Stimulated activated CD4-positive, alpha-beta T cell treated with anti-CD3 and anti-CD28 coated beads, Interleukin-4, amount 100 ng/mL, for 48 hours (primary cell): ENCODE results near the gene TGDS.
A peak's percentile ranks its signal among the peaks of the same experiment; 100 is the strongest.
"Not testable (repeated sequence)": the region's sequence is repeated elsewhere in the genome, so short reads cannot be mapped to it uniquely, and the experiment has no call there.

Experiments
- DNase-seq, 2 donors: peaks; one replicate each; pipeline ENCODE4 v3.0.0-alpha.2; 2020; ENCODE audit warnings: low read depth in 2 of 2

The TGDS gene, protein sequence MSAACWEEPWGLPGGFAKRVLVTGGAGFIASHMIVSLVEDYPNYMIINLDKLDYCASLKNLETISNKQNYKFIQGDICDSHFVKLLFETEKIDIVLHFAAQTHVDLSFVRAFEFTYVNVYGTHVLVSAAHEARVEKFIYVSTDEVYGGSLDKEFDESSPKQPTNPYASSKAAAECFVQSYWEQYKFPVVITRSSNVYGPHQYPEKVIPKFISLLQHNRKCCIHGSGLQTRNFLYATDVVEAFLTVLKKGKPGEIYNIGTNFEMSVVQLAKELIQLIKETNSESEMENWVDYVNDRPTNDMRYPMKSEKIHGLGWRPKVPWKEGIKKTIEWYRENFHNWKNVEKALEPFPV

DNA sequence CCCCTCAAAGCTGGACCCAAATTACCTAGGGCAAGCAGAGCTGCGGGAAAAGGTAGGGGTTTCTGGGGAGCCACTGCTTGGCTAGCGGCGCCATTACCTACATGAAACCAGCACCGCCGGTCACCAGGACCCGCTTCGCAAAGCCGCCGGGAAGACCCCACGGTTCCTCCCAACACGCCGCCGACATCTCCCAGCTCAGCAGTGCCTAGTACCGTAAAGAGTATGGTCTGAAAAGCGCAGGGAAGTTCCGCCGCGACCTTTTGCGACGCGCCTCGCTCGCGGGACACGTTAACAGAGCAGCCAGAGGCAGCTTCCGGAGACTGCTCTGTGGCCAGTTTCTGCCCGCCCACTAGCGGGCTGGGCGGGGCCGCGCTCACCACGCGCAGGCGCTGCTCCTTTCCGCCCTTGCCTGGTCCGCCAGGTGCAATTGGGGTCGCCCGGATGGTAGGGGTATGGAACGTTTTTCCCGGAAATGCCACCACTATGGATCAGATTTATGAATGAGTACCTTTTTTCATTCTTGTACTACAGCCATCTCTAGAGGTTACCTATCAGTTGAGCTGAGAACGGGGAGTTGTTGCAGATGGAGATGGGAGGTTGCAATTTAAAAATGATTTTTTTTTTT lies at the start of gene TGDS:
TSS of gene TGDS (minus strand) at position 203 of the 625 bp plus-strand sequence. CDS start at position 187, 16 bp downstream.
- peak; percentile 74 to 87 for DNase-seq

DNA sequence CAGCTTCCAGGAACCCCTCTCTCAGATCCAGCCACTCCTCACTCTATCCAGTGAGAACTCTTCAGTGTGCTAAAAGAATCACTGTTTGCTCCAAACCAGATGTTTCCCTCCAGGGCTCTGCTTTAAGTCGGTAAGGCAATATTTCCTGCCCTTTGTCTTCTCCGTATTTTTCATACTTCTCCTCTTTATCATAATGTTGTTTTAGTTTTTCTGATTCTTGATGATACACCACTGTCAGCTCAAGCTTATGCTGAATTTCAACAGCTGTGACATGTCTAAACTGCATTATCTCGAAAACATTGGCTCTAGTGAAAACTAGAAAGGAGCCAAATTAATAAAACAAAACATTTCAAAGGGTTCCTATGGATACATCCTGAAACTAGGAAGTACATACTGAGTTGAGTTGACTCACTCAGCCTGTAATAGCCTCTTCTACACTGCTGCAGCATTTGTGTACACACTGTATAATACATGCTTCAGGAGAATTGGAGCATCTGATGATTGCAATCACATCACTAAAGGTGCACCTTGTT lies 45.5 kb upstream of the TGDS start:
- DNase-seq: no peak

DNA sequence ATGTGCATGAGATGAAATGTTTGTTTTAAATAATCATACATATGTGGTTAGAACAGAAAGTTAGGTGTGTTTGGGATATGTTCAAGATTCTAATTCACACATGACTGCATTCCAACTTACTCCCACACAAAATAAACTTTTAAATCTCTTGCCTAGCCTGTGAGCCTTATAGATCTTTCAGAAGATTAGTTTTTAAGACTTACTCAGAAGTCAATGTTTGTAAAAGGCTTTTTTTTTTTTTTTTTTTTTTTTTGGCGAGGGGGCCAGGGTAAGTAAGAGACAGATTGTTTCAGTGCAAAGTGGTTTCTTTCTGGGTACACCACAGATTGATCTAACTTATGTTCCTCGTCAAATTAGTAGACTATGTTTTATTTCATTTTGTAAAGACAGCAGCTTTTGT lies 44.8 kb upstream of the TGDS start:
- DNase-seq: no peak

DNA sequence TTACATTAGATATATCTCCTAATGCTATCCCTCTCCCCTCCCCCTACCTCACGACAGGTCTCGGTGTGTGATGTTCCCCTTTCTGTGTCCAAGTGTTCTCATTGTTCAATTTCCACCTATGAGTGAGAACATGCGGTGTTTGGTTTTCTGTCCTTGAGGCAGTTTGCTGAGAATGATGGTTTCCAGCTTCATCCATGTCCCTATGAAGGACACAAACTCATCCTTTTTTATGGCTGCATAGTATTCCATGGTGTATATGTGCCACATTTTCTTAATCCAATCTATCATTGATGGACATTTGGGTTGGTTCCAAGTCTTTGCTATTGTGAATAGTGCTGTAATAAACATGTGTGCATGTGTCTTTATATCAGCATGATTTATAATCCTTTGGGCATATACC lies 41.7 kb upstream of the TGDS start:
- DNase-seq: not testable (repeated sequence)

DNA sequence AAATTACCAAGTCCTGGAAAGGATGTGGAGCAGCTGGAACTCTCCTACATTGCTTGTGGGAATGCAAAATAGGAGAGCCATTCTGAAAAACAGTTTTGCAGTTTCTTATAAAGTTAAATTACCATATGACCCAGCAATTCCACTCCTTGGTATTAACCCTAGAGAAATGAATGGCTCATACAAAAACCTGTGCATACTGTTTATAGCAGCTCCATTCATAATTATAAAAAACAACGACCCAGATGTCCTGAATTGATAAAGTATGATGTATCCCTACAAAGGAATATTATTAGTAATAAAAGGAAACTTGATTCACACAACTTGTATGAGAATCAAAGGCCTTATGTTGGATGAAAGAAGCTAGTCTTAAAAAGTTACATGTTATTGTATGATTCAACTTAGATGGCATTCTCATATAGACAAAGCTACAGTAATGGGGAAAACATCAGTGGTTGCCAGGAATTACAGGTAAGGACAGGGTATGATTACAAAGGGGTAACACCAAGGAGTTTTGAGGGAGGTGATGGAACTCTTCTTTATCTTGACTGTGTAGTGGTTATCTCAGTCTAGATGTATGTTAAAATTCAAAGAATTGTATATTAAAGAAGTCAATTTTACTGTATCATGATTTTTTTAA lies 41.1 kb upstream of the TGDS start:
- DNase-seq: no peak

DNA sequence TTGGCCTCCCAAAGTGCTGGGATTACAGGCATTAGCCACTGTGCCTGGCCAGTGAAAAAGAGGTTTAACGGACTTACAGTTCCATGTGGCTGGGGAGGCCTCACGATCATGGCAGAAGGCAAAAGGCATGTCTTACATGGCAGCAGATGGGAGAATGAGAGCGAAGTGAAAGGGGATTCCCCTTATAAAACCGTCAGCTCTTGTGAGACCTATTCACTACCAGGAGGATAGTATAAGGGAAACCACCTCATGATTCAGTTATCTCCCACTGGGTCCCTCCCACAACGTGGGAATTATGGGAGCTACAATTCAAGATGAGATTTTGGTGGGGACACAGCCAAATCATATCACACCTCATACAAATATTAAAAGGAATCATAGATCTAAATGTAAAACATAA lies 40.1 kb upstream of the TGDS start:
- not testable (repeated sequence) for DNase-seq

DNA sequence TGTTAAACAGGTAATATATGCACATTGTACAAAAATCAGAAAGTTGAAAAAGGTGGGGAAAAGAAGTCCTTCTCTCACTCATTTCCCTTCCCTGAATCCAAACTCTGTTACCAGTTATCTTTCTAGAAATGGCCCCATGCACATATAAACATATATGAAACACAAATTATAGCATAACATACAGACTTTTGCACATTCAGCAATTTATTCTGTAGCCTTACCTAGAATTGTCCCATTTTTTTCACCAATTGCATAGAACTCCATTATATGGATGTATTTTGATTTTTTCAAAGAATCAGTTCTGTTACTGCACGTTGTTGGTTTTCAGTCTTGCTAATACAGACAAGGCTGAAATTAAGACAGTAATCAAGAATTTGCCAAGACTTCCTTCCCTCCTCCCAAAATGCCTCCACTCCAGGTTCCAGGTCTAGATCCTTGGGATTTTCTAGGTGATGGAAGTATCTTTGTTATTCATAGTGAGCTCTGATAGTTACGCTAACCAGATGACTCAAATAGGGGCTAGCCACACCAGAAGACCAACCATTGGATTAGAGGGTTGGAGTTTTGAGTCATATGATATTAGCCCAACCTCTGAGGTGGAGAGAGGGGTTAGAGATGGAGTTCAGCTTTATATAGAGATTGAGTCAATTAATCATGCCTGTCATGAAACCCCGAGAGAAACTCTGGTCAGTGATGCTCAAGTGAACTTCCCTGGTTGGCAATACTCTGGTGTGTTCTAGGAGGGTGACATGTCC lies 36.5 kb upstream of the TGDS start:
- no peak for DNase-seq

DNA sequence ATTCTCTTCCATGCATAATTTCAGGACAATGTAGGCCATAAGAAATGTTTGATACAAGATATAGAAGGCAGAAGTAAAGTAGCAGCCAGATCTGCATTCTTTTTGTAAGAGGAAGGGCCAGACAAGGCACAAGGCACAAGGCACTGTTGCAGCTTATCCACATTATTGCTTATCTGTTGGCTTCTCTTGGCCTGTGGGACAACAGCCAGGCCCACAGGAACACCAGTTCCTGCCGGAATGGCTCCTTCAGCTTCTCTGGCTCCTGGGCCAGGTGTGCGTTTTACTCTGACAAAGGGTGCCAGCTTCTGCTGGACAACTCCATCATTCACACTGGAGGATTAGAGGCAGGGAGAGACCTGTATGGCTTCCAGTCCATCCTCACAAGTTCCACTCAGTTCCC lies 34.9 kb upstream of the TGDS start:
- no peak for DNase-seq

DNA sequence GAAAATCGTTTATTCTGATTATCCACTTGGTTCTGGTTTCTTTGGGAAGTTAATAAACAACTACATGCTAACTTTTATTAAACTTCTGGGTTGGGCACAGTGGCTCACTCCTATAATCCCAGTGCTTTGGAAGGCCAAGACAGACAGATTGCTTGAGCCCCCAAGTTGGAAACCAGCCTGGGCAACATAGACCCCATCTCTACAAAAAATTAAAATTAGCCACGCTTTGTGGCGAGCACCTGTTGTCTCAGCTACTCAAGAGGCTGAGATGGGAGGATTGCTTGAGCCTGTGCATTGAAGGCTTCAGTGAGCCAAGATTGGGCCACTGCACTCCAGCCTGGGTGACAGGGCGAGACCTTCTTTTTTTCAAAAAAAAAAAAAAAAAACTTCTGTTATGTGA lies 27.4 kb upstream of the TGDS start:
- no peak for DNase-seq

DNA sequence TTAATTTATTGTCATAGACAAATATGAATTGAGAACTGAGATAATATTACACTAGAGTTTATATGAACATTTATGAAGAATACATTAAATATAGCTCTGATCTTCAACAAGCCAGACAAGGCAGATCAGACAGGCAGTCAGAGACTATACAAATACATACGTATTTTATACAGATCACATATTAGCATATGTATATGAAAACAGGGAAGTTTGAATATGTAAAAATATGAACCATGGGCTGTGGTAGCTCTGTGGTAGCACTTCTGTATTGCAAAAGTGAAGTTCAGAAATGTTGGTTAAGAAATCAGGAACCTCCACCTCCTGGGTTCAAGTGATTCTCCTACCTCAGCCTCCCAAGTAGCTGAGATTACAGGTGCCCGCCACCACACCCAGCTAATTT lies 26.4 kb upstream of the TGDS start:
- DNase-seq: no peak

DNA sequence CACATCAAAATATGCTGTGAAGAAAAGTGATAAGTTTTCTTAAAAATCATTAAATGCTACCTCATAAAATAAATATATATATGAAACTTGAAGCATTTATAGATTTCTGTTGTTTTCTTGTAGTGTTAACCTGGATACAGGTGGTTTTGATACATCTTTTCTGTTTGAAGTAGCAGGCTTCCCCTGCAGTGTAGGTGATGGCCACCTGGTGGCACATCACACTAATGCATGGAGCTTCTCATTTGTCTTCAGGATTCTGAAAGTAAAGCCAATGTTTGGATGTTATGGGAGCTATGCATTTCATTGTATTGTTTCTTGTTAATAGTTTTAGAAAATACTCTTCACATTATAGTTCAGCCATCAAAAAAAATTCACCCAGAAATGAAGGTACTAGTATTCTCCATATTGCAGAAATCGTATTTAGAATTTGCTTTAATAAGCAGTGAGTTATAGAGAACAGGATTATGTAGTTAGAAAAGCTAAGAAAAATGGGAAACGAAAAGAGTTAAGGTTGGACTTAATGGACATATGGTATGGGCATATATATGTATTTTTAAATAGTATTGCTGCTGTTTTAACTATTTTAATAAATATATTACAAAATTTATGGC lies 24.4 kb upstream of the TGDS start:
- no peak for DNase-seq

DNA sequence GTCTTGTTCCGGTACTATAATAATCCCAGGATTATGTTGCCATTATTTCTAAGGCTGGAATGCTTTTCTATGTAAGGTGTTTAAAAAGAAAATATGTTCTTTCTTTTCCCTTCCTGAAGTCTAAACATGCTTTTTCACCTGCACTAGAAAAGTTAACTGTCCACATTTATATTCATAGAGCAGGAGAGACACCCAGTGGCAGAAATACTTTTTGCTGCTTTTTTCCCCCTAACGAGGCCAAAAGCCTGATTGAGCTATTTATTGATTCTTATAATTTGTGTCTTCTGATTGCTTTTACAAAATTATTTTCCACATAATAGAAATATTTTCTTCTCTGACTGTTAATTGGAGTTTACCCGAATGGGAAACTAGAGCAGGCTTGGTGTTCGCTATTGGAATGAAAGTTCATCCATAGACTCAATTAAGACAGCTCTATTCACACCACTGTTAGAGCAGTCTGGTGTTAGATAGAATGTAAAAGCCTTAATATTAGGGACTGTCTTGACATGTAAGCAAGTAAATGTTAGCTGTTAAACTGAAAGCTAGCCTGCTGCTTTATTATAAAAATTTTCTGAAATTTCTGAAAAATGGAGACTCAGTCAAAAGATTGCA lies 21.5 kb upstream of the TGDS start:
- no peak for DNase-seq

DNA sequence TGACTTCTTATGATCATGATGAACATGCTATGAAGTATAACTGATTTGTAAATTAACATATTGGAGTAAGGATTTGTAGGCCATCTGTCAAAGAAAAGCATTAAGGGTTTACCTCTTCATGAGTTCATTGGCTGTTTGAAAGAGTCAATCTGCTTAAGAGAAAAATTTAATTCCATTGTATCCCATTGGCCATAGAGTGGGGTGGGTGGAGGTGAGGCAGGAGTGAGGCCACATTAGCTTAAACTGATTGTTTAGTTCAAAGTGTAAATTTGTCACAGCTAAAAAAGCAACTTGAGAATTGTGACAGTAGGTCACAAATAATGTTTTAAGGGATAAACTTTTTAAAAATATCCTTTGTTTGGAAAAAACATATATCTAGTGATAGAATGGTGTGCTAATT lies 17.1 kb upstream of the TGDS start:
- DNase-seq: no peak

DNA sequence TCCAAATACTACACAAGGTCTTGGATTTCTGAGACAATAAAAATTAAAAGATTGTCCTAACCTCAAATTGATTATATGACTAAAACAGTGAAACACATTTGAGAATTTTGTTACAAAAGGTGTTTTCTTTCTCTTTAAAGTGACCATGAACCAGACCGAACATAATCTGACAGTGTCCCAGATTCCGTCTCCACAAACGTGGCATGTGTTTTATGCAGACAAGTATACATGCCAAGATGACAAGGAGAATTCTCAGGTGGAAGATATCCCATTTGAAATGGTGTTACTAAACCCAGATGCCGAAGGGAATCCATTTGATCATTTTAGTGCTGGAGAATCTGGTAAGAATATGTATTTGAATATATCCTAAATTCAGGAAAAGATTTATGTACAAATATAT lies 16.1 kb upstream of the TGDS start:
- no peak for DNase-seq

DNA sequence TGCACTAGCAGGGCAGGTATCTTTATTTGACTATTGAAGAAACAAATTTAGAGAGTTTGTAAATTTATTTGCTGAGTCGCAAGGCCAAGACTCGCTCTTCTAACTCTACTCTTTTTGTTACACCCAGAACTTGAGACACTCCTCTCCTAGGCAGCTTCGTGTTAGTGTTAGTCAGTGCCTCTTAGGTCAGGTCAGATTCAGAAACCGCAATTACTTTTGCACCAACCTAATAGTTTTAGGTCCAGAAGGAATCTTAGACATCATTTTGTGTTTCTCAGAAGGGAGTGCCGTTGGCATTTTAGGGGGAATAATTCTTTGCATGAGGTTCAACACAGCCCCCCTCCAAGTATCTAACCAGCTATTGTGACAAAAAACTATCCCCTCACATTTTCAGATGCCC lies 14.5 kb upstream of the TGDS start:
- no peak for DNase-seq

DNA sequence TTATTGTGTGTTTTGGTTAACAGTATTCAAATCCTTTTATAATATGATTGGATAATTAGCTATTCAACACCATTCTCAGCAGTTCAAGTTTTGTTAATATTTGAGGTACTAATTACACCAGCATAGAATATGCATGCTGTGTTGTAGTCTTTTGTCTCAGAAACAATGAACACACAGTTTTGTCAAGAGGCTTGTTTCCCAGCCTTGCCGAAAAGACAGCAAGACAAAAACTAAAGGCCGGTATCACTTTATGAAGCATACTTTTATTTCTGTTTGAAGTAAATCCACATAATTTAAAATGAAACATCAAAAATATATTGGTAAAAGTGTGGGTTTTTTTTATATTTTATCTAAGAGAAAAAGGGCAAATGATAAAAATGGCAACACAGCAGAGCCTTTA lies 13.2 kb upstream of the TGDS start:
- DNase-seq: no peak

DNA sequence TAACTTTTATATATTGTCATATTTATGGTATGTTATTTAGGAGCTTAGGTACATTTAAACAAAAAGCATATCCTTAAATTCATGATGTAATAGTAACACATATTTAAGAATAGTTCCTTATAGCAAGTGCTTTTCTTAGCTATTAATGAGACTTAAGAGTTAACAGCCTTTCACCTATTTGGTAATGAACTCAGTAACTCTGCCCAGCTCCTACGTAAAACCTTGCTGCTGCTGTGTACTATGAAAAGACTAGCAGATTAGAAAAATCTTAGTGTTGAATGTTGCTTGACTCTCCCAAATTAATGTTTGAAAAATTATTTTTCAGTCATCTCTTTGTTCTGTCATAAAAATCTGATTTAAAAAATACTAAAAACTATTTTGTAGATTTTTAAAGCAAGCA lies 12.6 kb upstream of the TGDS start:
- no peak for DNase-seq

DNA sequence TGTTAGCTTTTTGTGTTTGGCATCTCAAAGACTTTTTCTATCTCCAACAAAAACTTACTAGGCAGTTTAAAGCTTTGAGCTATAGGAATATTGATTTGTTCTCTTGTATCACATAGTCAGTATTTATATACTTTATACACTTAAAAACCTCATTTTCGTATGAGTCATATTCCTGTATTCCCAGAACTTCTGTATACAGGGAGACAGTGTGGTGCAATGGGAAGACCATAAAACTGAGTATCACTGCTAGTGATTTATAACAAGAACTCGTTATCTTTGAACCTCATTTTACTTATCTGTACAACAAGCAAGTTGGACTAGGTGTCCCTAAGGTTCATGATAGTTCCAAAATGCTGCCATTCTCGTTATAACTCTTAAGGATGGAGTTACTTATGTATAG lies 12.0 kb upstream of the TGDS start:
- no peak for DNase-seq

DNA sequence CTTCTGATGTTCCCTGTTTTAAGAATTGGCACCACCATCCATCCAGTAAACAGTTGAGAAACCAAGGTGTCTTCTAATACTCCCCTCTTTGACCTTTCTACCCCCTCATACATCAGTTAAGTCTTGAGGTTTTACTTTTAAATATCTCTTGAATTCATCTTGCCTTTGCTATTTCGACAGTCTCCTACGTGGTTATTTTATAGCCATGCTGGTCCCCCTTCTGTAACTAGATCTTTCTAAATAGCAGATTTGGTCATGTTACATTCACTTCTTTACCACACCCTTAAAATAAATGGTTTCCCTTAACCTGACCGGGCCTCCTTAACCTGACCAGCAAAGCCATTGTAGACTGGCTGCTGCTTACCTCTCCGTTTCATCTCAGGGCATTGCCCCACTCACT lies 11.1 kb upstream of the TGDS start:
- no peak for DNase-seq

DNA sequence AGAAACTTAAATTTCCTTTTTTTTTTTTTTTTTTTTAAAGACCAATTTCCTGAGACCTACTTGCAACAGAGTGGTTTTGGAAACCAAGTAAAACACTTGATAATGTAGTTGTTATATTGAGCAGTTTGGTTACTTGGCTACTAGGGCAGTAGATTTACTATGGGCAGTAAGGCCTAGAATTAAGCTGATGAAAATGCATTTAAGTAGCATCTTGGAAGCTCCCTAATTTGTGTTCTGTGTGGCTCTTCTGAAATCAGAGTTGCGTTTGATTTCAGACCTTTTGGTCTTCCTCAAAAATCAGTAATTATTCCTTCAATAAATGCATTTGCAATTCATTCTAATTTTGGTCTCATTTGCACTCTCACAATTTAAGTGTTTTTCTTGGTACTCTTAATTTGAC lies 6.5 kb upstream of the TGDS start:
- DNase-seq: no peak
